Tibial nerve (tissue), 4 donors: ENCODE measurements around the gene CACNG5. TPM values are rescaled to one million over a fixed set of nuclear protein-coding genes. Genes with fewer than 3 reads are reported as not detected.

ENCODE experiments used
- DNase-seq, 2 donors: peaks; one replicate each; pipeline ENCODE4 v3.0.0-alpha.2; 2019; ENCODE audit warnings: low spot score in 2 of 2
- H3K27ac ChIP-seq, 4 donors: fragments of 200-600 bp; sonication (generic) in 3 of 4; one replicate each; pipeline ENCODE4 v1.5.1; 2017 to 2019; ENCODE audit warnings: mild to moderate bottlenecking in 1 of 4
- H3K27me3 ChIP-seq, 2 donors: fragments of 200-600 bp; sonication (generic) in 1 of 2; one replicate each; pipeline versions ENCODE4 v1.5.1 to v1.6.0; 2017 to 2019
- H3K36me3 ChIP-seq, 3 donors: fragments of 200-600 bp; sonication (generic); one replicate each; pipeline ENCODE4 v1.5.1; 2018 to 2019
- H3K4me1 ChIP-seq, 4 donors: fragments of 200-600 bp; sonication (generic) in 3 of 4; one replicate each; pipeline ENCODE4 v1.5.1; 2017 to 2019
- H3K4me3 ChIP-seq, 4 donors: fragments of 200-600 bp; sonication (generic) in 3 of 4; one replicate each; pipeline ENCODE4 v1.5.1; 2017 to 2019; ENCODE audit warnings: mild to moderate bottlenecking in 1 of 4, moderate library complexity in 1 of 4
- H3K9me3 ChIP-seq, 4 donors: fragments of 200-600 bp; sonication (generic) in 3 of 4; one replicate each; pipeline ENCODE4 v1.5.1; 2017 to 2019
- CTCF ChIP-seq, 5 experiments: fragments of 200-600 bp in 3 of 5; fragments of 450-650 bp in 2 of 5; sonication (generic) in 3 of 5; IDR thresholded peaks; one replicate each; pipeline ENCODE4 v1.5.1; 2016 to 2019; ENCODE audit warnings: antibody characterized with exemption in 5 of 5, mild to moderate bottlenecking in 3 of 5, moderate library complexity in 2 of 5
- EP300 ChIP-seq, 2 donors: sonication (generic); formaldehyde crosslinking; IDR thresholded peaks; one replicate each; pipeline ENCODE4 v1.6.1; 2017; ENCODE audit warnings: antibody characterized with exemption in 2 of 2, mild to moderate bottlenecking in 1 of 2
- POLR2A ChIP-seq, 2 donors: fragments of 450-650 bp; IDR thresholded peaks; one replicate each; pipeline ENCODE4 v1.6.1; 2017; ENCODE audit warnings: antibody characterized with exemption in 2 of 2, mild to moderate bottlenecking in 2 of 2, moderate library complexity in 2 of 2
- WGBS, 2 donors: methylation state at CpG; one replicate each; pipeline ENCODE4 v1.1.5; 2018; 5-methylcytosine and 5-hydroxymethylcytosine counted together
- total RNA-seq, 4 donors: library from RNA; depleted of rRNA; stranded (reverse); fragments of >200 nt; gene quantifications; one replicate each; pipeline ENCODE4 v1.1.0, GENCODE V29; 2016

Gene CACNG5
- total RNA-seq, 4 donors from 2014 or later = not detected

DNA sequence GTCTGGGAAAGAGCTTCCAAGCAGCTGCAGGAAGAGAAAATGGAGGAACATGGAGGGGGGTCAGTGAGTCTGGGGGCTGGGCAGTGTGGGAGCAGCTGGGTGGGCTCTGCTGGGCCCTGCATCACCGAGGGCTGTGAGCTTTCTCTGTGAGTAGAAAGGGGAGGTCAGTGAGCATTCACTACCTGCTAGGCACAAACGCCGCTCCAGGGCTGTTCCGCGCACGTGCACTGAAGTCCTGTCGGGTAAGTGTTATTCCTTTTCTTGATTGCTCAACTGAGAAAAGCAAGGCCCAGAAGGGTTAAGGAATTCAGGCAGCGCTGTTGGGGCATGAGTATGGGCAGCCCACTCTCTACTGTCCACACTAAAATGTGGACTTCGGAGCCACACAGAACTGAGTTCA is 4.7 kb downstream of the CACNG5 start:
- Histone ChIP-seq H3K4me1 (peaks cover 0 to 4% (median 0%) of the 10 kb centered on the region in 4 donors), H3K9me3 (no peaks in the 10 kb centered on the region)
- TF ChIP-seq CTCF (IDR thresholded peaks at IDR 0.05) (no peak), POLR2A (IDR thresholded peaks at IDR 0.05) (no peak), EP300 (IDR thresholded peaks at IDR 0.05) (no peak)

GRCh38 chr17:66840061-66840460 is 5.1 kb downstream of the CACNG5 start:
- no peak for TF ChIP-seq CTCF (IDR thresholded peaks at IDR 0.05)
- no peak for TF ChIP-seq EP300 (IDR thresholded peaks at IDR 0.05)
- TF ChIP-seq POLR2A (IDR thresholded peaks at IDR 0.05) = no peak
- H3K9me3 ChIP-seq = no peaks in the 10 kb centered on the region
- DNase-seq = no peak
- peaks cover 0 to under 1% (median 0%) of the 10 kb centered on the region in 4 donors for H3K4me1 ChIP-seq
- peaks cover 0 to 19% of the 10 kb centered on the region in 2 donors for H3K27me3 ChIP-seq
- H3K4me3 ChIP-seq = no peak overlapping the region
- H3K36me3 ChIP-seq = no peaks in the 10 kb centered on the region
- 60 to 75% methylated on average over 7 to 8 of the region's 10 CpGs for WGBS, 2 donors
- H3K27ac ChIP-seq = no peak overlapping the region

More for the DNA sequence above, 4.7 kb downstream of the CACNG5 start:
- no peaks in the 10 kb centered on the region for H3K36me3 ChIP-seq
- peaks cover 2 to 22% of the 10 kb centered on the region in 2 donors for H3K27me3 ChIP-seq
- WGBS, 2 donors = 75 to 77% methylated on average over 9 of the region's 9 CpGs
- no peak overlapping the region for H3K27ac ChIP-seq
- H3K4me3 ChIP-seq = no peak overlapping the region
- DNase-seq = no peak

- no peak for DNase-seq
- H3K9me3 ChIP-seq = peaks cover 0 to 3% (median 0%) of the 10 kb centered on the region in 4 donors
- H3K36me3 ChIP-seq = no peaks in the 10 kb centered on the region
- no peak for TF ChIP-seq EP300 (IDR thresholded peaks at IDR 0.05)
- TF ChIP-seq POLR2A (IDR thresholded peaks at IDR 0.05) = no peak
- TF ChIP-seq CTCF (IDR thresholded peaks at IDR 0.05) = no peak
- no peak overlapping the region for H3K4me3 ChIP-seq
- no peak overlapping the region for H3K27ac ChIP-seq
- 49 to 50% methylated on average over 4 of the region's 4 CpGs for WGBS, 2 donors
- H3K27me3 ChIP-seq = peaks cover 0 to 6% of the 10 kb centered on the region in 2 donors
- H3K4me1 ChIP-seq = no peaks in the 10 kb centered on the region
Measured at GRCh38 chr17:66841328-66841727, 6.4 kb downstream of the CACNG5 start.

- H3K9me3 ChIP-seq = peaks cover 0 to 7% (median 0%) of the 10 kb centered on the region in 4 donors
- WGBS, 2 donors = 51 to 63% methylated on average over 4 of the region's 4 CpGs
- H3K4me3 ChIP-seq = no peak overlapping the region
- DNase-seq = no peak
- peaks cover 0 to 2% of the 10 kb centered on the region in 2 donors for H3K27me3 ChIP-seq
- H3K4me1 ChIP-seq = no peaks in the 10 kb centered on the region
- TF ChIP-seq EP300 (IDR thresholded peaks at IDR 0.05) (no peak), POLR2A (IDR thresholded peaks at IDR 0.05) (no peak), CTCF (IDR thresholded peaks at IDR 0.05) (no peak)
- H3K36me3 ChIP-seq = no peaks in the 10 kb centered on the region
- no peak overlapping the region for H3K27ac ChIP-seq
Measured at GRCh38 chr17:66841744-66842143, 6.8 kb downstream of the CACNG5 start.

DNA sequence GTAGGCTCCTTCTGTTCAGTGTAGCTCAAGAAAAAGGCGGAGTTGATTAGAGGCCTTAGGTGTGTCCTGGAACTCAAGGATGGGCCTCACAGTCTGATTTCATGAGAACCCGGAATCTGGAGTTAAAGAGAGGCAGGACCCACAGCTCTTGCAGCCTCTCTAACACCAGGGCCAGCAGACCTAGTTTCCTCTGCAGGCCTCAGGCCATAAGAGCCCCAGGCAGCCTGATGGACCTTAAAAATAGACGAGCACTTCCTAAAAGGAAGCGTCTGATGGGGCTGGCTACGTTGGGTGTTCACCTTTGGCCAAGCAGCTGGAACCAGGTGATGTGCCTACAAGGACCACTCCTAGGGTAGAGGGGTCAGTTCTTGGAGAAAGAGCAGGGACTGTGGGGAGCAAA is 7.6 kb downstream of the CACNG5 start:
- Histone ChIP-seq H3K27me3 (no peaks in the 10 kb centered on the region), H3K4me3 (no peak overlapping the region), H3K4me1 (no peaks in the 10 kb centered on the region), H3K36me3 (no peaks in the 10 kb centered on the region), H3K27ac (no peak overlapping the region), H3K9me3 (peaks cover 0 to 15% (median 0%) of the 10 kb centered on the region in 4 donors)
- no peak for DNase-seq
- TF ChIP-seq EP300 (IDR thresholded peaks at IDR 0.05) (no peak), POLR2A (IDR thresholded peaks at IDR 0.05) (no peak), CTCF (IDR thresholded peaks at IDR 0.05) (no peak)
- 72 to 86% methylated on average over 5 of the region's 5 CpGs for WGBS, 2 donors
